Endothelial cell of umbilical vein (primary cell): ENCODE measurements around the gene FHOD3. TPM values are rescaled to one million over a fixed set of nuclear protein-coding genes. Genes with fewer than 3 reads are reported as not detected.

Source experiments
- BruUV-seq: library from RNA; stranded (reverse); fragments of 400-500 nt; replicated peaks from 2 replicates; lab custom pipeline; 2021; lab: Mats Ljungman, UMichigan
- CTCF ChIA-PET: fragments of 300-600, 350-600 bp; sonication (Branson Sonifier 250); formaldehyde crosslinking; loops from one replicate; lab custom pipeline; 2021; ENCODE audit warnings: antibody characterized with exemption, inconsistent platforms; lab: Charles Lee
- POLR2A ChIA-PET: fragments of 300-600, 350-600 bp; sonication (Branson Sonifier 250); formaldehyde crosslinking; loops from one replicate; lab custom pipeline; 2021; ENCODE audit warnings: antibody characterized with exemption, inconsistent platforms; lab: Charles Lee
- DNase-seq: peaks from one replicate; pipeline ENCODE4 v3.0.0-alpha.2; 2011; ENCODE audit warnings: low read depth, low spot score
- FAIRE-seq: peaks from 2 replicates; lab custom pipeline; 2011; peaks lifted over from hg19 to GRCh38; lab: Jason Lieb, UNC
- H2AFZ ChIP-seq: 2 replicates; pipeline ENCODE4 v1.6.0; 2012; ENCODE audit warnings: low read depth, low read length, control low read depth, inconsistent platforms
- H3K27ac ChIP-seq: 2 replicates; pipeline ENCODE4 v1.5.1; 2011; ENCODE audit warnings: low read depth, mild to moderate bottlenecking, control low read depth, low read length, moderate library complexity; ENCODE audit not compliant: insufficient read depth
- H3K27me3 ChIP-seq, 2 experiments: 2 replicates each; pipeline versions ENCODE4 v1.6.0 to v1.6.1; 2011; ENCODE audit warnings: low read length in 2 of 2, mixed read lengths in 1 of 2; ENCODE audit not compliant: control insufficient read depth in 2 of 2, insufficient read depth in 2 of 2
- H3K36me3 ChIP-seq, 2 experiments: 2 replicates in 1 of 2; 3 replicates in 1 of 2; pipeline ENCODE4 v1.5.1; 2011; ENCODE audit warnings: low read length in 2 of 2, mild to moderate bottlenecking in 1 of 2, moderate library complexity in 1 of 2; ENCODE audit not compliant: control insufficient read depth in 2 of 2, insufficient read depth in 2 of 2; ENCODE audit errors: extremely low read depth in 1 of 2
- H3K4me1 ChIP-seq: 3 replicates; pipeline ENCODE4 v1.5.1; 2011; ENCODE audit warnings: mild to moderate bottlenecking, low read length; ENCODE audit not compliant: control insufficient read depth, insufficient read depth; ENCODE audit errors: extremely low read depth
- H3K4me2 ChIP-seq: 2 replicates; pipeline ENCODE4 v1.6.1; 2011; ENCODE audit warnings: low read length, control low read depth, mixed read lengths; ENCODE audit not compliant: insufficient read depth
- H3K4me3 ChIP-seq, 3 experiments: fragments of 200-600 bp in 1 of 3; sonication (generic), shearing (Covaris generic) in 1 of 3; replicated peaks in 1 of 3; 2 replicates each; pipeline ENCODE4 v1.5.1; 2011 to 2016; ENCODE audit warnings: control low read depth in 3 of 3, low read length in 3 of 3, mild to moderate bottlenecking in 2 of 3, inconsistent platforms in 1 of 3, low read depth in 1 of 3, moderate library complexity in 1 of 3; ENCODE audit not compliant: insufficient read depth in 1 of 3
- H3K79me2 ChIP-seq: 2 replicates; pipeline ENCODE4 v1.6.0; 2012; ENCODE audit warnings: low read length, inconsistent platforms; ENCODE audit not compliant: control insufficient read depth, insufficient read depth
- H3K9ac ChIP-seq: replicated peaks from 2 replicates; pipeline ENCODE3; 2011; ENCODE audit warnings: low read length, control low read depth; ENCODE audit not compliant: insufficient read depth; ENCODE audit errors: extremely low read depth
- H3K9me1 ChIP-seq: replicated peaks from 3 replicates; pipeline ENCODE4 v1.6.0; 2011; ENCODE audit warnings: mild to moderate bottlenecking, low read length; ENCODE audit not compliant: control insufficient read depth, insufficient read depth; ENCODE audit errors: extremely low read depth
- H3K9me3 ChIP-seq: replicated peaks from 2 replicates; pipeline ENCODE4 v1.5.1; 2012; ENCODE audit warnings: low read length, inconsistent platforms; ENCODE audit not compliant: control insufficient read depth, insufficient read depth
- H4K20me1 ChIP-seq: replicated peaks from 2 replicates; pipeline ENCODE3; 2011; ENCODE audit warnings: mild to moderate bottlenecking, low read length; ENCODE audit not compliant: control insufficient read depth, insufficient read depth; ENCODE audit errors: extremely low read depth
- EZH2 ChIP-seq: IDR thresholded peaks from 2 replicates; pipeline ENCODE4 v1.6.1; 2012; ENCODE audit warnings: borderline replicate concordance, low read depth, mild to moderate bottlenecking, moderate library complexity, low read length, inconsistent platforms; ENCODE audit not compliant: severe bottlenecking
- FOS ChIP-seq: IDR thresholded peaks from 2 replicates; pipeline ENCODE4 v1.6.1; 2011; ENCODE audit warnings: mild to moderate bottlenecking, low read length, moderate library complexity, borderline replicate concordance; ENCODE audit not compliant: insufficient read depth
- GATA2 ChIP-seq: IDR thresholded peaks from 2 replicates; pipeline ENCODE4 v1.7.0; 2011; ENCODE audit warnings: low read depth, mild to moderate bottlenecking, moderate library complexity, mixed read lengths, low read length; ENCODE audit not compliant: insufficient read length, insufficient read depth
- JUN ChIP-seq: IDR thresholded peaks from 2 replicates; pipeline ENCODE4 v1.6.1; 2011; ENCODE audit warnings: borderline replicate concordance, low read depth; ENCODE audit not compliant: insufficient read length, insufficient read depth
- MYC ChIP-seq: IDR thresholded peaks from one replicate; pipeline ENCODE4 v1.6.1; 2011; ENCODE audit warnings: mild to moderate bottlenecking, low read depth, low read length
- POLR2A ChIP-seq: IDR thresholded peaks from 2 replicates; pipeline ENCODE4 v1.6.1; 2012; ENCODE audit warnings: low read depth, mild to moderate bottlenecking, control low read depth, low read length
- POLR2AphosphoS5 ChIP-seq: IDR thresholded peaks from 2 replicates; pipeline ENCODE4 v1.6.1; 2012; ENCODE audit warnings: low read depth, mild to moderate bottlenecking, control low read depth, low read length, moderate library complexity; ENCODE audit not compliant: insufficient read depth
- dilution Hi-C: fragments of 300-500 bp; cut with MboI; formaldehyde crosslinking; loops from one replicate; pipeline ENCODE4 v1.15.0; 2019; ENCODE audit warnings: low sequenced_read_pairs; ENCODE audit not compliant: extremely low pct_ligation_motif_present
- intact Hi-C: fragments of 100-400 bp; cut with micrococcal nuclease; formaldehyde crosslinking; loops from one replicate; pipeline ENCODE4 v1.10.0; 2022
- polyA plus RNA-seq, 4 experiments: library from polyadenylated mRNA; depleted of rRNA in 3 of 4; stranded (reverse) in 3 of 4; unstranded in 1 of 4; fragments of >200 nt; gene quantifications; 2 replicates each; pipeline versions ENCODE4 v1.2.1 to v1.2.3, GENCODE V29; 2011 to 2012; ENCODE audit warnings: missing spikeins in 1 of 4
- total RNA-seq: library from RNA; stranded (reverse); gene quantifications from 2 replicates; pipeline ENCODE4 v1.2.3, GENCODE V29; 2021
- TF ChIP-seq, protein P1 (sequence below), 2 donors: IDR thresholded peaks; 1 replicate in 1 of 2; 2 replicates in 1 of 2; pipeline ENCODE4 v1.5.1; 2011; ENCODE audit warnings: low read length in 2 of 2, mild to moderate bottlenecking in 2 of 2, moderate library complexity in 2 of 2, control low read depth in 1 of 2, inconsistent platforms in 1 of 2, low read depth in 1 of 2; ENCODE audit not compliant: insufficient read depth in 1 of 2; ENCODE audit errors: extremely low read depth in 1 of 2
- TF ChIP-seq, protein P2 (sequence below): IDR thresholded peaks from 2 replicates; pipeline ENCODE4 v1.6.1; 2011; ENCODE audit not compliant: insufficient read depth, insufficient read length

The FHOD3 gene
- total and polyA plus RNA-seq, 2 donors (not counting 3 experiments of a cell fraction or from before 2014, with no cell fraction given) = 0.06 to 1.5 TPM

DNA sequence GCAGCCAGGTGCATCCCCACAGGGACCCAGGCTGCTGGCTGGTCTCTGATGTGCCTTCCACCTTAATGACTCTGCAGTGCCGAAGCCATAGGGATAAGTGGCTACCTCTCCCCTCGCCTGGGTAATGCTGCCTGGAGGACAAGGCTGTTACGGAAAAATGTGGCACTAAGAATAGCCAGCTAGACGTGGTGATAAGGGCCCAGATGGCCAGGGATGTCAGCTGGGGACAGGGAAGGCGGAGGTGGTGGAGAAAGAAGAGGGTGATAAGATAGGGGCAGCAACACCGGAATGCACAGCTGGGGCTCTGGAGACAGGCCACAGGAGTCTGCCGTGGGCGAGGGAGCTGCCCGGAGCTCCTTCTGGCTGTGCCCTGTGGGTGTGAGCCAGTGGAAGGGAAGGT, 170.6 kb downstream of the FHOD3 start:
- Histone ChIP-seq H3K27ac (no peak overlapping the region), H2AFZ (no peak overlapping the region), H3K9me1 (no peaks in the 10 kb centered on the region), H3K4me3 (no peak overlapping the region), H3K9ac (no peak overlapping the region), H3K4me1 (no peaks in the 10 kb centered on the region), H3K27me3 (no peaks in the 10 kb centered on the region), H3K4me2 (no peak overlapping the region), H3K9me3 (no peaks in the 10 kb centered on the region), H3K79me2 (no peaks in the 10 kb centered on the region), H3K36me3 (no peaks in the 10 kb centered on the region), H4K20me1 (no peaks in the 10 kb centered on the region)
- FAIRE-seq (no peak), DNase-seq (no peak)
- TF ChIP-seq, protein P1, sequence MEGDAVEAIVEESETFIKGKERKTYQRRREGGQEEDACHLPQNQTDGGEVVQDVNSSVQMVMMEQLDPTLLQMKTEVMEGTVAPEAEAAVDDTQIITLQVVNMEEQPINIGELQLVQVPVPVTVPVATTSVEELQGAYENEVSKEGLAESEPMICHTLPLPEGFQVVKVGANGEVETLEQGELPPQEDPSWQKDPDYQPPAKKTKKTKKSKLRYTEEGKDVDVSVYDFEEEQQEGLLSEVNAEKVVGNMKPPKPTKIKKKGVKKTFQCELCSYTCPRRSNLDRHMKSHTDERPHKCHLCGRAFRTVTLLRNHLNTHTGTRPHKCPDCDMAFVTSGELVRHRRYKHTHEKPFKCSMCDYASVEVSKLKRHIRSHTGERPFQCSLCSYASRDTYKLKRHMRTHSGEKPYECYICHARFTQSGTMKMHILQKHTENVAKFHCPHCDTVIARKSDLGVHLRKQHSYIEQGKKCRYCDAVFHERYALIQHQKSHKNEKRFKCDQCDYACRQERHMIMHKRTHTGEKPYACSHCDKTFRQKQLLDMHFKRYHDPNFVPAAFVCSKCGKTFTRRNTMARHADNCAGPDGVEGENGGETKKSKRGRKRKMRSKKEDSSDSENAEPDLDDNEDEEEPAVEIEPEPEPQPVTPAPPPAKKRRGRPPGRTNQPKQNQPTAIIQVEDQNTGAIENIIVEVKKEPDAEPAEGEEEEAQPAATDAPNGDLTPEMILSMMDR (IDR thresholded peaks at IDR 0.05; ENCODE audit: extremely low read depth in 1 of 2, insufficient read depth in 1 of 2, low read depth in 1 of 2, low read length in 2 of 2) = no peak
- TF ChIP-seq POLR2A (no peak), EZH2 (no peak), FOS (no peak), MYC (no peak), GATA2 (no peak), POLR2AphosphoS5 (no peak), JUN (no peak)
- TF ChIP-seq, protein P2, sequence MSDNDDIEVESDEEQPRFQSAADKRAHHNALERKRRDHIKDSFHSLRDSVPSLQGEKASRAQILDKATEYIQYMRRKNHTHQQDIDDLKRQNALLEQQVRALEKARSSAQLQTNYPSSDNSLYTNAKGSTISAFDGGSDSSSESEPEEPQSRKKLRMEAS = no peak
- dilution Hi-C loops = no loop called here
- ChIA-PET POLR2A (no interaction called here), CTCF (no interaction called here)
- intact Hi-C loops = no loop called here
- BruUV-seq = no TSS peak
